ENCODE results near the gene NOA1.
"Not testable (repeated sequence)": the region's sequence is repeated elsewhere in the genome, so short reads cannot be mapped to it uniquely, and the experiment has no call there.

The NOA1 gene

DNA sequence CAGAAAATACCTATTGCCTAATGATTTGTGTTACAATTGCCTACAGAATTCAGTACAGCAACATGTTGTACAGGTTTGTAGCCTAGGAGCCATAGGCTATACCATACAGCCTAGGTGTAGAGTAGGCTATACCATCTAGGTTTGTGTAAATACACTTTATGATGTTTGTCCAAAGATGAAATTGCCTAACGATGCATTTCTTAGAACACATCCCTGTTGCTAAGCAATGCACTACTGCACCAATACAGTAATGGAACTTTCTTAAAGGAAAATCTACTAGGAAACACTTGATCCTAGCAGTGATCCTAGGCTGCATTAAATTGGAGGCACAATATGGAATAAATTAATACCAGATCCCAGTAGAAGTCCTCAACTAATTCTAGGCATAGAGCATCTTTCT, 18.3 kb downstream of the NOA1 start:
- FAIRE-seq (no peak), DNase-seq (ENCODE audit: insufficient read length, low spot score) (no peak)

- FAIRE-seq (no peak), DNase-seq (ENCODE audit: insufficient read length, low spot score) (peak; percentile 14)
Observed at GRCh38 chr4:56958111-56958517, 19.3 kb downstream of the NOA1 start.

GRCh38 chr4:56953680-56954520, 23.5 kb downstream of the NOA1 start:
- FAIRE-seq, result no peak
- DNase-seq (ENCODE audit: insufficient read length, low spot score), result no peak

DNA sequence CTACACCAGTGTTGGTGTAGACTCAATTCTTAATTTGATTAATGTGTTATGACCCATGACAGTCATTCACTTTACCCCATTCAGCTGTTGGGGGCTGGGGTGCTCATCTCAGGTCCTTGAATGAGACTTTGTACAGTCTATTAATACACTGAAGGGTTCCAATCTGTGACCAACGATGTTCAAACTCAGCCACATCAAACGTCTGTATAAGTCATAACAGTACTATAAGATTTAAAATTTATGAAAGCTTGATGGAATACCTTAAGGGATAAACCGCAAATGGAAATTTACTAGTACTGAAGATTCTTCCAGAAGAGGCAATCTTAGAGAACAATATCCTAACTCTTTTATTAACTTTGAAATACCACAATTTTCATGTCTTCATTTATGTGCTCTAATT, 36.0 kb downstream of the NOA1 start:
- DNase-seq (ENCODE audit: insufficient read length, low spot score), result no peak
- FAIRE-seq, result no peak

- no peak for DNase-seq (ENCODE audit: insufficient read length, low spot score)
- no peak for FAIRE-seq
Observed at GRCh38 chr4:56940971-56941370, 36.4 kb downstream of the NOA1 start.

GRCh38 chr4:56940403-56940802, 37.0 kb downstream of the NOA1 start:
- no peak for DNase-seq (ENCODE audit: insufficient read length, low spot score)
- FAIRE-seq, result no peak

GRCh38 chr4:56939826-56940225, 37.6 kb downstream of the NOA1 start:
- FAIRE-seq, result not testable (repeated sequence)

GRCh38 chr4:56937262-56937661, 40.1 kb downstream of the NOA1 start:
- DNase-seq (ENCODE audit: insufficient read length, low spot score) (peak; percentile 45), FAIRE-seq (peak; percentile 71)

More at GRCh38 chr4:56939826-56940225, 37.6 kb downstream of the NOA1 start:
- not testable (repeated sequence) for DNase-seq (ENCODE audit: insufficient read length, low spot score)

DNA sequence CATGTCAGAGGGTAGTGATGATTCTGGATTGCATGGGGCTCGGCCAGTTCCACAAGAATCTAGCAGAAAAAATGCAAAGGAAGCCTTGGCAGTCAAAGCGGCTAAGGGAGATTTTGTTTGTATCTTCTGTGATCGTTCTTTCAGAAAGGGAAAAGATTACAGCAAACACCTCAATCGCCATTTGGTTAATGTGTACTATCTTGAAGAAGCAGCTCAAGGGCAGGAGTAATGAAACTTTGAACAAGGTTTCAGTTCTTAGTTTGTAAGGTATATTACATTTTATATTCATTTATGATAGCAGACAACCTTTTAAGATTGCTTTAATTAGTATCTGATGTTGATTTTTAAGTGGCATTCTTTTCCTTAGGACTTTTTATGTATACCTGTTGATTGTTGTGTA, 45.5 kb downstream of the NOA1 start:
- DNase-seq (ENCODE audit: insufficient read length, low spot score) (no peak), FAIRE-seq (no peak)

DNA sequence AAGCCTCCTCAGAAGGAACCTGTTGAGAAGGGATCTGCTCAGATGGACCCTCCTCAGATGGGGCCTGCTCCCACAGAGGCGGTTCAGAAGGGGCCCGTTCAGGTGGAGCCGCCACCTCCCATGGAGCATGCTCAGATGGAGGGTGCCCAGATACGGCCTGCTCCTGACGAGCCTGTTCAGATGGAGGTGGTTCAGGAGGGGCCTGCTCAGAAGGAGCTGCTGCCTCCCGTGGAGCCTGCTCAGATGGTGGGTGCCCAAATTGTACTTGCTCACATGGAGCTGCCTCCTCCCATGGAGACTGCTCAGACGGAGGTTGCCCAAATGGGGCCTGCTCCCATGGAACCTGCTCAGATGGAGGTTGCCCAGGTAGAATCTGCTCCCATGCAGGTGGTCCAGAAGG, 46.8 kb downstream of the NOA1 start:
- FAIRE-seq, result no peak

GRCh38 chr4:56927196-56927595, 50.2 kb downstream of the NOA1 start:
- no peak for FAIRE-seq
- DNase-seq (ENCODE audit: insufficient read length, low spot score), result no peak

More for the DNA sequence above, 46.8 kb downstream of the NOA1 start:
- no peak for DNase-seq (ENCODE audit: insufficient read length, low spot score)

- DNase-seq (ENCODE audit: insufficient read length, low spot score); FAIRE-seq: not testable (repeated sequence)
Observed at GRCh38 chr4:56914977-56915376, 62.4 kb downstream of the NOA1 start.

- DNase-seq (ENCODE audit: insufficient read length, low spot score) (no peak), FAIRE-seq (no peak)
Observed at GRCh38 chr4:56914336-56914735, 63.1 kb downstream of the NOA1 start.
